ENCODE measurements around the gene ATP2C2.

The ATP2C2 gene

DNA sequence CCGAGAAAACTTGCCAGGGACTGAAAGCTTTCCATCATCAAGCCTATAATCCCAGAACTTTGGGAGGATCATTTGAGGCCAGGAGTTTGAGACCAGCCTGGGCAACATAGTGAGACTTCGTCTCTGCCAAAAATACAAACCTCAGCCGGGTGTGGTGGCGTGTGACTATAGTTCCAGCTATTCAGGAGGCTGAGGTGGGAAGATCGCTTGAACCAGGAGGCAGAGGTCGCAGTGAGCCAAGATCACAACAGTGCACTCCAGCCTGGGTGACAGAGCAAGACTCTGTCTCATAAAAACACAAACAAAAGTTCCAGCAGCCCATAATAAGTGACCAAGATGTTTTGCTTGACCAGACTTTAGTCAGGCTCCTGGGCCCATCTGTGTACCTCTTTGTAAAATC, 134.2 kb downstream of the ATP2C2 start:
- DNase-seq, result no peak

DNA sequence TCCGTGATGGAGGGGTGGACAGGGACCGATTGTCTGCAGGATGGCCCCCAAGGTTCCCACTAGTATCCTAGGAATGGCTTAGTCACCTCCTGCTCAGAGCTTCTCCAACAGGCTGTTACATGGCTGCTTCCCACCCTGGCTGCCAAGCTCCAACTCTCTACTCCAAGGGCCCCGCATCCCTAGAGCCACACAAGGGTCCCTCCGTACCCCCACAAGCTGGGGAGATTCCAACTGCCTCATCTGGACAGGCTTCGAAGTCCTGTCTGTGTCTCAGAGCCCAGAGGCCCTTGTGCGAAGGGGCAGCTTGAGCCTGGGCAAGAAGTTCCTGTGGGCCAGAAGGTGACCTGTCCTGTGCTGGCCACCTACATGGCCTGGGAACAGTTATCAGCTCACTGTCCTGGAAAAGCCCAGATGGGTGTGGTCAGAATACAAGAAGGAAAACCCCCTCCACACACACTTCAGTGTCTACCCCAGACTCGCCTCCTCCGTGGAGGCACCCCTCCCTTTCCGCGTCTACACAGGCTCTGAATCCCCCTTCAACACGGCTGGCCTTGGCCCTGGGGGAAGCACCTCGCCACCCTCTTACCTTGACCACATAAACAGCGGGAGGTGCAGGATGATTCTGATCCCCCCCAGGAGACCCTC, 135.5 kb downstream of the ATP2C2 start:
- DNase-seq, result no peak

DNA sequence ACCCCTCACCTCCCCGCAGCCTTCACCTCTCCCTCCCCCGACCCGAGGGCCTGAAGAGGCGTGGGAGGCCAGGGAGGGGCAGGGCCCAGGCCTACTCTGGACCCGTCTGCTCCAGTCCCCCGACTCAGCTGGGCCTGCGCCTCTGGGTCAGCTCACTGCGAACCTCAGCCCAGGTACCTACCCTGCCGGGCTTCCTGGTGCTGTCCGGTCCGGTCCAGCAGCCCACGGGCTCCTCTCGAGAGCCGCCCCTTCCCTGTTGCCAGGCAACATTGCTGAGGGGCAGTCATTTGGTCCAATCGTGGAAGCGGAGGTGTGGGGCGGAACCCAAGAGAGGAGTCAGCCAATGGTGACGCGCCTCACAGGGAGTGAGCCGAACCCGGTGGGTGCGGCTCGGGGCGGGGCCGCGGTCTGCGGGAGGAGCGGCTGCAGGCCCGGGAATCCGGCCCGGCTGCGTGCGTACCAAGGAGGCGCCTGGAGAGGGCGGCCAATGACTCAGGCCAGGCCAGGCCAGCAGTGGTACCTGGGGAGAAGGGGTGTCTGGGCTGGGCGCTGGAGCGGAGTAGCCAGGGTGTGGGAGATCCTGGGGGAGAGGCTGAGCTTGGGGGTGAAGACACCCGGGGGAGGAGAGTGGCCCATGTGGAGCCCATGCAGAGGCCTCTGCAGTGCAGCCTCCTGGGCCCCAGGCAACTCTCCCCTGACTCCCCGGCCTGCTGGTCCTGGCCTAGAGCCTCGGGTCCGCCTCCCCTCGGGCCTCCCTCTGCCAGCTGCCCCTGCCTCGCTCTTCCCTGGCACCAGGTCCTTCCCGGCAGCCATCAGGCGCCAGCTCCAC, 136.3 kb downstream of the ATP2C2 start, which contains the start of gene MEAK7:
Gene MEAK7 (minus strand): TSS at position 240 of the 829 bp plus-strand sequence. CDS start 6,573 bp downstream, outside the sequence.
- peak; percentile 69 for DNase-seq

DNA sequence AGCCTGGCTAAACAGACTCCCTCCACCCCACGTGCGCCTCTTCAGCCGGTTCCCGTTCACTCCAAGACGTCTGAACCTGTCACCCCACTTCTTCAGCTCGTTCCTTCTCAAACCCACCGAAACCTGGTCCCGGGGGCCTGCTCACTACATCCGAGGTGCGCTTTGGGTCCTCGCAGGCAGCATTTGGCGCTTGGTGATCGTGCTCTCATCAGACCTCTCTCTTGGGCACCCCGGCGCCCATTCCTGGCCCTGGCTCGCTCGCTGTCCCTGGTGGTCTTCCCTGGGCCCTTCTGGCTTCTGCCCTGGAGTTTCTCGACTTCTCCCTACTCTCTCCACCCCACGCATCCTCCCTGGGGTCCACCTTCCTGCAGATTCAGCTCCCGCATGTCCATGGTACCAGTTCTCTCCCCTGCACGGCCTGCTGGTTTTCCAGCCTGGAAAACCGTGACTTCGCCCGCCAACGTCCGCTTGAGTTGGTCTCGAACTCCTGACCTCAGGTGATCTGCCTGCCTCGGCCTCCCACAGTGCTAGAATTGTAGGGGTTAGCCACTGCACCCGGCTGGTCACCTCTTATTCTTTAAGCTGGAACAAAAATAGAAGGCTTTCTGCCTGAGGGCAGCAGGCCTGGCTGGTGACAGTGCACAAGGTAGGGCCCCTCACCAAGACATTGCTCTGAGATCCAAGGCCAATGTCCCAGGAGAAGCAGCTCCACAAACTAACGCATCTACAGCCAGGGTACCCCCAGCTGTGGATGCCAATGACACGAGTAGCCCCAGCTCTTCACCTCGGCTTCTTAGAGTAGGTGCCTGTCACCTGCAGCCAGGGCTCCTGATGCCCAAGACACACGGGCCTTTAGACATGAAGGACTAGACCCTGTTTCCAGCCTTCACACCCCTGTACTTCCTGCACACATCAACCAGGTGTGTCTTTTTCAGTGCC, 137.2 kb downstream of the ATP2C2 start:
- DNase-seq, result no peak

DNA sequence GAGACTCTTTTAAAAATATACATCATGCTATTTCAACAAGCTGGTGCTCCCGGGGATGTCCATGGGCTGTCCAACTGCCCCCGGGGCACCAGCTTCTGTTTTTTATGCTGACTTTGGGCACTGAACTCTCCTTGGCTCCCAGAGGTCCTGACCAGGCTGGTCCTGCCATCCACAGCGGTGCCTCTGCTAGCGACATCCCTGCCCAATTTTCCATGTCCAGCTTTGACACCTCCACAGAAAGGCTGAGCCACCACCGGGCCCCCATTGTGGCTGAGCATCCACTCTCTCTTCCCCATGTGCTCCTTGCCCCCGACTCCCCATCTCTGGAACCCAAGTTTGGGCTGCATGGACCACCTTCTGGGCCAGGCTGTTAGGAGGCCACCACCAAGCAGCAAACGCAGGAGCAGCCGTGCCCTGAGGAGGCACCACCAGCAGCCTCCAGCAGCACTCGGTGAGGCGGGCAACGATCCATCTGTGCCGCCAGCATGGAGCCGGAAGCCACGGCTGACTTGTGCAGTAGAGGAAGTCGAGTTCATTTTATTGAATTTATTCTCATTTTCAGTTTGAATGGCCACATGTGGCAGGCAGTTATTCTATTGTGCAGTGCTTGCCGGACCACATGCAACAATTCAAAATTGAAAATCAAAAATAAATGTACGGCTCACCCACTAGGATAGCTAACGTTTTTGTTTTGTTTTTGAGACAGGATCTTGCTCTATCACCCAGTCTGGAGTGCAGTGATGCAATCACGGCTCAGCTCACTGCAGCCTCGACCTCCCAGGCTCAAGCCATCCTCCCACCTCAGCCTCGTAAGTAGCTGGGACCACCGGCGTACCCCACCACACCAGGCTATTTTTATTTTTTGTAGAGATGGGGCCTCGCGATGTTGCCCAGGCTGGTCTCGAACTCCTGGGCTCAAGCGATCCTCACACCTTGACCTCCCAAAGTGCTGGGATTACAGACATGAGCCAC, 139.0 kb downstream of the ATP2C2 start:
- DNase-seq, result no peak

DNA sequence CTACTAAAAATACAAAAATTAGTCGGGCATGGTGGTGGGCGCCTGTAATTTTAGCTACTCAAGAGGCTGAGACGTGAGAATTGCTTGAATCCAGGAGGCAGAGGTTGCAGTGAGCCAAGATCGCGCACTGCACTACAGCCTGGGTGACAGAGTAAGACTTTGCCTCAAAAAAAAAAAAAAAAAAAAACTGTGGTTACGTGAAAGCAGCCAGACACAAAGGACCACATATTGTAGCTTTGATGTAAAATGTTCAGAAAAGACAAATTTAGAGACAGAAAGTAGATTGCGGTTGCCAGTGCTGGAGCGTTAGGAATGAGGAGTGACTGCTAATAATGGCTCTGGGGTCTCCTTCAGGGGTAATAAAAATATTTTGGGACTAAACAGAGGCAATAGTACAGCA, 140.2 kb downstream of the ATP2C2 start:
- no peak for DNase-seq

DNA sequence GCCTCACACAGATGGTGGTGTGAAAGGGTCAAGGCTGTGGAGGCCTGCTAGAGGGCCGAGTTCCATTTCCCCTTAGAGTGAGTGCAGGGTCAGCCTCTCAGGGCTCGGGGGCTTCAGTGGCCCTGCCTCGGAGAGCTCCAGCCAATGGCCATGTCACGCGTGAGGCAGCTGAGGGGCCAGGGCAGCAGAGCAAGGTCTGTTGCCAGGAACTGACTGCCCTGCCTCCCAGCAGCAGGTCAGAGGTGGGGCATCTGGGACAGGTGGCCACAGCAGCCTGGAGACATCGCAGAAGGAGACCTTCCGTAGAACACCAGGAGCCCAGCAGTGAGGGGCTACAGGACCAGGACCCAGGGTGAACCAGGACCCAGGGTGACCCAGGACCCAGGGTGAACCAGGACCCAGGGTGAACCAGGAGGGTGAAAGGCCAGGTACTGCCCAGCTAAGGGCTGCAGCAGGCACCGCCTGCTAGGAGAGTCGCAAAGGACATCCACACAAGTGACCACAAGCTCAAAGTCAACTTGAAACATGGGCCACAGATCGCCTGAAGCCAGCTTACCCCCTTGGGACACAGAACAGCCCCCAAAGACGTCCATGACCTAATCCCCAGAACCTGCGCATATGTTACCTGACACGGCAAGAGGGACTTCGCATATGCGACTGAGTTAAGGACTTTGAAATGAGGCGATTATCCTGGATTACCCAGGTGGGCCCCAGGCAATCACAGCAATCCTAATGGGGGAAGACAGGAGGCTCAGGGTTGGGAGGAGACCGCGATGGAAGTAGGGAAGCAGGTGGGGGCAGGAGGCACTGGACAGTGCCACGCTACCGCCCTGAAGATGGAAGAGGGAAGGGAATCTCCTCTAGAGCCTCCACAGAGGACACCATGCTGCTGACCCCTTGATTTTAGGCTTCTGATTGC, 141.0 kb downstream of the ATP2C2 start:
- no peak for DNase-seq

DNA sequence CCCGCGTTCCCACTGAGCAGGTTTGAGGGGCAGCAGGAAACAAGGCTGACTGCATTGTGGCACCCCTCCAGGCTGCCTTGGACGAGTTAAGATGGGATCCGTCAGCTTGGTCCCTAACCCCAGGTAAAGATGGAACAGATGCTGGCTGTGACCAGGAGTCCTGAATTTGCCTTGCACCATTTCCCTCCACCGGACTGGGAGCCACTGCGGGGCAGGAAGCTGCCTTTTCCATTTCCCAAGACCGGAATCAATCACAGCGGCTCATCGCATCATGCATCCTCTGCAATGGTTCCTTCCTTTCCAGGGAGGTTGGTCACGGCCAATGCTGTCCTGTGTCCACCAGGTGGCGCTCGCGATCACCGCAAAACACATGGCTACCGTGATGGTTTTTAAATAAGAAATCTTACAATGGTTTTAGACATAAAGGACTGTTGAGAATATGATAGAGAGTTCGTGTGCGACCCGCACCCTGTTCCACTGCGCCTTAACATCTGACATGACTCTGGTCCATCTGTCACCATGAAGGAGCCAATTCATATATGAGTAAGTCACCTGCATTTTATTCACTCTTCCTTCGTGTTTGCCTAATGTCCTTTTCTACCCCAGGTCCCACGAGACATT, 143.0 kb downstream of the ATP2C2 start:
- peak; percentile 79 for DNase-seq

DNA sequence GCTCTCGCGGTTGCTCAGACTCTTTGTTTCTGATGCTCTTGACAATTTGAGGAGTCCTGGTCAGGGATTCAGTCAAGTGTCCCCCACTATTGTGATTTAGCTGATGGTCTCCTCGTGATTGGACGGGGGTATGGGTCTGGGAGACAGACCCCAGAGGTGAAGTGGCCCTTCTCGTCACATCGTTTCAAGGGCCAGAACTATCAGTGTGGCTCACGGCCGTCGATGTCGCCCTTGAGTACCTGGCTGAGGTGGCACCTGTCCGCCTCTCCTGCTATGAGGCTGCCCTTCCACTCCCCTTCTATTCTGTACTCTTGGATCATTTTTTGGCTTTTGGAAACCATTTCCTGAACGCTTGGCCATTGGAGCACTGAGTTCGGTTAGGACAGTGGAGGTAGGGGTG, 143.5 kb downstream of the ATP2C2 start:
- DNase-seq, result no peak

DNA sequence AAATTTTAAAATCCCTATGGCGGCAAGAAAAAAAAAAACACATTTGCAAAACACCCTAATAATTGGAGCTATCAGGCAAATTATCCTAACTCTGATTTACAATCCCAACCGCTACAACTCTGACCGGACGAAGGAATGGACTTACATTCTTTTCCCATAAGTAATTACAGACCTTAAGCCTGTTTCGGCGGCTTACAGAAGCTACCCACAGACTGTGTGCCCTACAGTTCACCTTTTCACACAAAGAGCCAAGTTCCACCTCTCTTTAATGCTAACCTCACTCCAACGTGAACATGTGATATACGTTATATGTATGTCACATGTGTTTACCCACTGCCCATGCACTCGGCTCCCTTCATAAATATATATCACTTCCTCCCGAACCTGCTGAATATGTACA, 144.8 kb downstream of the ATP2C2 start:
- DNase-seq, result no peak

DNA sequence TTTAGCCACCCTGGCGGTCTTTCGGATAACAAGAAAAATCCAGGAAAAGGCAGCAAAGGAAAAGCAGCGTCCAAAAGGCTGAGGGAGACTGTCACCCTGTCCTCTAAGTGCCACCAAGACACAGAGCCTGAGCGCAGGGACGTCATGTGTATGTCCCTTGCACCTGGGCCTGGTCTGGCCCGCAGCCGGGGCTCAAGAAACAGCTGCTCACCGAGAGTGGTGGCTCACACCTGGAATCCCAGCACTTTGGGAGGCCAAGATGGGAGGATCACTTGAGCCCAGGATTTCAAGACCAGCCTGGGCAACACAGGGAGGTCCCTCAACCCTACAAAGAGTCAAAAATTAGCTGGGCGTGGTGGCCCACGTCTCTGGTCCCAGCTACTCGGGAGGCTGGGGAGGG, 145.3 kb downstream of the ATP2C2 start:
- no peak for DNase-seq
